ENCODE results near the gene PDZRN3.

PDZRN3 gene

DNA sequence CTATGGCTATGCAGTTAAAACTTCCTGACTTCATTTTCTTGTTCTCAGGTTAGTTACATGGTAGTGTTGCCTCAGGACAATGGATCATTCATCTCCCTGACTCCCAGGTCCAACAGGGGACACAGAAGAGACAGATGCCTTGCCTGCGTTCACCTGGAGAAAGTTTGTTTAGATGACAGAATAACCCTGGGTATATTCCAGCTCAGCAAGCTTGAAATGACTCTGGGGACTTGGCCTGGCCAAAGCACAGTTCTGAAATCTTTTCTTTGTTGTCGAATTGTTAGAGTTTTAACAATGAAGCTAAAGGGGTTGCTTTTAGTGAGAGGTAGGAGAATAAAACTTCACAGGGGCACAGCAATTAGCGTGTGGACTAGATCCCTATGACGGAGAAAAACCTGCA, 206.1 kb downstream of the PDZRN3 start:
- no peak for DNase-seq (ENCODE audit: low read depth)

DNA sequence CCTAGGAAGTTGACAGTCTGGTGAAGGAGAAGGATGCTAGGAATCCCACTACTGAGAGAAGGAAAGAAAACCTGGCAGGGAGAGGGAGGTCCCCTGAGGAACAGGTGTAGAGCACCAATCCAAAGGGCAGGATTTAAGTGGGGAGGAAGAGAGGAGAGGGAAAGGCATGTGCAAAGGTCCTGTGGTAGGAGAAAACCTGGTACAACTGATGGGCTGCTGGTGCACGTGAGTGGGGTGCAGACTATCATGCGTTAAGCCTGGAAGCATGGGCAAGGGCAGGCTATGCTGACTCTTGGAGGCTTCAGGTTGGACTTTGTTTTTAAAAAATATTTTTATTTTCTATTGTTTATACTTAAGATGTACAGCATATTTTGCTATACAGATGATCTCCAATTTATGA, 209.6 kb downstream of the PDZRN3 start:
- no peak for DNase-seq (ENCODE audit: low read depth)

DNA sequence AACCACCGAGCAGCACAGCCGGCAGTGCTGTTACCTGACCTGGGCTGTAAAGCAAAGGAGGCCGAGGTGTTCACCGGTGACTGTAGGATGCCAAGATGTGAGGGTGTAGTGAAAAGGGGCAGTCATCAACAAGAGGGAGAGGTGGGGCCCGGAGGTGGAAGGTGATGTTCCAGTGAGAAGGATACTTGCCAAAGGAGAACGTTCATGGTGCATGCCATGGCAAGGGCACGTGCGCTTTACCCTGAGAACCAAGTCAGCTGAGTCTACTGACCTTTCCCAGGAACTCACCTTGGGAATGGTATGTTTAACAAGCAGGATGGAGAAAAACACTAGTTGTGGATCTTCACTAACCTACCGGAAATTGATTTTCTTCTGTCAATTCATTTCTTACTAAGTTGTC, 211.1 kb downstream of the PDZRN3 start:
- no peak for DNase-seq (ENCODE audit: low read depth)

DNA sequence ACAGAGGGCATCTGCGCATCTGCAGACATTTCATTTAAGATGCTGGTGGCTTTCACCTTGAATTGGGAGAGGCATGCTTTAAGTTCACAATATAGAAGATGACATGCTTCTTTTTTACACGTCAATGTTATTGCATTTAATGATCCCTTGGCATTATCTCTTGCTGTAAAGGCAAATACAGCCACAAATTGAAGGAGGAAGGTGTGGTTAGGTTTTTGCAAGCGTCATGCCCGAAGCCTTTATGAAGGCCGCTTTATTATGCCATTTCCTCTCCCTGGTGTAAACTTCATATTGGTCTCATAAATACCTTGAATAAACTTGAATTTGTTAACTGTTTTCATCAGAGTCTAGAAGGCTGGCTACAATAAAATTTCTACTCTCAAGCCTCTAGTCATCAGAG, 212.7 kb downstream of the PDZRN3 start:
- DNase-seq (ENCODE audit: low read depth) = no peak

DNA sequence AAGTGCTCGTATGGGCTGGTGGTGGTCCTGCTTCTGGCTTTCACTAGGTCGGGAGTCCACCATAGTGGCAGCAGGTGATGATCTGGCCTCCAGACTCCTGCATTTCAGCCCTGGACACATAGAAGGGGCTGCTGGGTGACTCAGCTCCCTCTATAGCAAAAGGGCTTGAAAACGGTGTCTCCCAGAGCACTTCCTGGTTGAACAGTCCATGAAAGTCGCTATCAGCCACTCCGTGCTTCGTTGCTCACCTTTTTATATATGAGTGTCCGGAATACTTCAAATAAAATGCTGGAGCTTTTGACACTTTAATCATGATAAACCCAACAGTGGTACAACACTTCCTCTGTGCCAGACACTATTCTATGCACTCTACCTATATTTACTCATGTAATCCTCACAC, 213.2 kb downstream of the PDZRN3 start:
- DNase-seq (ENCODE audit: low read depth) = no peak

DNA sequence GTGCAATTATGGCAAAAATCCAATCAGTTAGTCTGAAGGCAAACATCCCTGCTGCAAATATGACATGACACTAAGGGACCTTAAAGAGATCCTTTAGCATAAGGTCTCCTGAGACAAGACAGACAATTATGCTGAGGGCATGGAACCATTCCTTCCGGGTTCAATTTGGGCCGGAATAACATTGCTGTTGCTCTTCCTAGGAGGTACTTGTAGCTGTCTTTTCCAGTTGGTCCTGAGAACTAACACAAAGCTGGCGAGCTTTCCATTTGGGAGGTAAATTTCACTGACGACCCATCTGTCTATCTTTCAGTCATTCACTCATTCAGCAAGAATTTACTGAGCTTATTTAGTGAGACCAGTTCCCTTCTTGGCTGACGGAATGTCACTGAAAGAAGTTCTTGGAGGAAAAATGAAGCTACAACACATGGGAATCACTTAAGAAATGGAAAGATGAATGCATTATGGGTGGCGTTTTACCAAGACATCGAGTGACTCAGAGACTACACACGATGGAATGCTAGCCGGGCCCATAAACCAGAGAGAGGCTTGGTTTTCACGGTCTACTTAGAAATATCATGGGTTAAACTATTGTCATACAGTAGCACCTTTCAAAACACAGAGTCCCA, 215.5 kb downstream of the PDZRN3 start:
- no peak for DNase-seq (ENCODE audit: low read depth)

DNA sequence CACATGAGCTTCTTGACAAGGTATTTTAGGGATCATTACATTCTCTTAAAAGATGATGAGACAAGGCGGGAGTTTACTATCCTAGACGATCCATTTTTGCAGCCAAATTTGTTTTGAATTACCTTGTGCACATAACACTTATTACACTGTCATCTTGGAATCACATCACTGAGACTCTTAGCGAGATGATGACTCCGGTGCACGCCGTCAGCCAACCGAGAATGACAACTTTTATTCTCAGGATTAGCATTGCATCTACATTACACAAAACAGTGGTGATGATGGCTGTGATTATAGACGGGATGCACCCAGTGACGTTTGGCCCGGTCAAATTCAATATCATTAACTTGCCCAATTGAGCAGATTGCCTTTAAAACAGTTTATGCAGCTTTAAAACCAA, 216.1 kb downstream of the PDZRN3 start:
- no peak for DNase-seq (ENCODE audit: low read depth)

DNA sequence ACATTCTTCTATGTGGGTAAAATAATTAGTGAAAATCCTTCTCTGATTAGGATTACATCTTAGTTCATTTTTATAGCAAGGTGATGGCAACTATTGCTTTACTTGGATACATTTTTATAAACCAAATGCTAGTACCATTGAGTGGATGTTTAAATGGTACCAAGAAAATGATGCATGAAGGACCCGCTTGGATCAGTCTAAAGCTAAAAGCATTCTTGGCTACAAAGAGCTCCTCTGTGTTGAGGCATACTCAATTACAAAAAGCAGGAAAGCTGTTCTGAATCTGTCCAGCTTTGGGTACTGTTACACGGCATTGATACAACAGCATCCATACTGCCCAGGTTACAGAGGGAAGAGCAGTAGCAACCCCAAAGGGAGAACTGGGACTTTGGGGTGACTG, 217.2 kb downstream of the PDZRN3 start:
- no peak for DNase-seq (ENCODE audit: low read depth)

DNA sequence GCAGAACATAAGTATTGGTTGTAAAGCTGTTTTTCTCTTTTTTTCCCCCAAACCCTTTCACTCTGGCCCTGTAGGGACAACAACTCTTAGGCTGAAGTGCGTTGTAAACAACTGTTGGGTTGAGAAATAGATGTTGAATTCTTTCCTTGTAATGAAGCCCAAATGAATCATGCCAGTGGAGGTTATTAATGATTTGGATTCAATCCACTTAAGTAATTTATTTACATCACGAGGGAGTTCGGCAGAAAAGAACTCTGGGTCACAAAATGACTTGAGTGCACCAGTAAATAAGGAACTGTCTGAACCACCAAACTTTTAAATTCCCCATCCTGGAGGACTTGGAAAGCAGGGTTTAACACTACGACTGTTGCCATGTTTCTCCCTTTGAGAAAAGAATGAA, 218.9 kb downstream of the PDZRN3 start:
- no peak for DNase-seq (ENCODE audit: low read depth)

DNA sequence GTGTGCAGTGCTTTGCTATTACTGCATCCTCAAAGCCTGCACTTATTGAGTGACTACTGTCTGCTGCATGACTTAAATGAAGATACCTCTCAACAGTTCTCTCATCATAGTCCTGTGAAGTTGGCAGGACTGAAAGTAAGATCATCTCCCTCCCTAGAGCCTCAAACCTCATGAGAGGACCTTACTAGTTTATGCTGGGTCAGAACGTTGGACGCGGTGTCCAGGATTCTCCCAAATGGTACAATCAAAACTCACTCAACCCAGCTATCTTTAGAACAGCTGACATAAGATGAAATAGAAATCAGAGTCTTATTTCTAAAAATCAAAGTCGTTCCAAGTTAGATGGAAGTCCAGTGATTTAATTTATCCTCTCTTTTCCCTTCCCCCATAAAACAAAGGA, 219.7 kb downstream of the PDZRN3 start:
- no peak for DNase-seq (ENCODE audit: low read depth)

DNA sequence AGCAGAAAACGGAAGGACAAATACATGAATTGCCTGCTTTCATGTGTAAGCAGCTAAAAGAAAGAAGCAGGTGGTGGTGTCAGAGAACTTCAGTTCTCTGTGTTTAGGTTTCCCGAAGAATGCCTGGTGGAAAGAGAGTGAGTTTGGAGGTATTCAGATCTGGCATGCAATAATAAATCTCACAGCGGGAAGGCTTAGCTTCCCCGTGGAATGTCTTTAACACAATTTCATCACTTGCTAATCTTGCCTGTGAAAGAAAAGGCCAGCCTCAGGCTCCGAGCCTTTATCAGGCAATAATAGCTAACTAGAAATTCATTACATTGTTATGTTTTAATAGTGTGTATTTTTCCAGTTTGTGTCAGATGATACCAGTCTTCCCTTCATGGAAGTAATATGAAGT, 220.3 kb downstream of the PDZRN3 start:
- DNase-seq (ENCODE audit: low read depth) = no peak

DNA sequence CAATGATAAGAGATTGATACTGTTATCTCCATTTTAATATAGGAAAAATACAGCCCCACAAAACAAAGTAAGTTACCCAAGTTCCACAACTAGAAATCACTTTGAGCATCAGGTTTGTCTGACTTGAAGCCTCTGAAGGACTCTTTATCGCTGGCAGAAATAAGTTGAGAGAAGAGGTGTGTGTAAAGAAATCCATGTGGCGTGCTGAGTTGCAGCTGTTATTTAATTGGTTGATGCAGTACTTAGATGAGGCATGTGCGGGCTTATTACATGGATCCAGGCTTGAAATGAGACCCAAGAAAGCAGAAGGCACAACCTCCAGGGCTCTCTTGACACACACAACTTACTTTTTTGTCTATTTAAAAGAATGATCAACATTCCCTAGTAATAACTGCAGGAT, 221.3 kb downstream of the PDZRN3 start:
- DNase-seq (ENCODE audit: low read depth) = no peak

DNA sequence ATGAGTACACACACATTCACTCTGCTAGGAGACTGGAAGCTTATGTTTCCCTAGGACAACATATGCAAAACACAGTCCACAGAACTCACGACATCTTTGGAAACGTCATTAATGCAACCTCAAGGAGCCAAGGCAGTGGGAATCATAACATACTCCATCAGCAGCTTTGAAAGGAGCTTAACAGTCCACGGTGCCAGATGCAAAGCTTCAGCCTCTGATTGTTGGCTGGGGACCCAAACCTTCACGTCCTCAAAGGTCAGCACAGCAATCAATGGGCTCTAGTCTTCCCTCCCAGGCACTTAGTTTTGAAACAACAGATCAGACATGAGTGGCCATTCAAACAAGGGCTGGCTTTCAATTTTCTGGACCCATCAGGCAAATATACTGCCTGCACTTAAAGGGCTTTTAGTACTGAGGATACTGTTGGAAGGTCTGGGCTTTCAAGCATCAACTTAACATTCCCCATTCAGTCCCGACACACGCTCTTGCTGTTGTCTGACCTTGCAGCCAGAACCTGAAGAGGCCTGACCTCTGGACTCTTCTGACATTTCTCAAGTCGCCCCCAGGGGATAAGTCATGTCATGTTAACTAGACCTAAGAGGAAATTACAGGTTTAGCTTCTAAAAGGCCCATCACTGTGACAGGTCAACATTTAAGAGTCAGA, 223.0 kb downstream of the PDZRN3 start:
- no peak for DNase-seq (ENCODE audit: low read depth)

DNA sequence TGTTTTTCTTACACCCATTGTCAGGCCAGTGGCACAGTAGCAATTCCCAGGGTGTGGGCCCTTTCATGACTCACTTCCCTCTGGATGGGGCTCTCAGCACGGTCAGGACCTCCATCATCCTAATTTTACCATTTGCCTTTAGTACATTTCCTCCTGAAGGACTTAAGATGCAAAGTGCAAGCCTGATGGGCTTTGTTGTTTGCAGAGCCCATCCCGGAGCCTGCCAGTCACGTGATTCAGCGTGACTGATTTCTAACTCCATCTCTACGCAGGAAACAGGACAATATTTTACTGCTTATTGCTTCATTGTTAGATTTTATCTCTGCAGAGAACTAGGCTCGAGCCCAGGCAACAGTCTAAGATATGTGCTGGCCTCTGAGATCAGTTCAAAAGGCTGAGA, 223.7 kb downstream of the PDZRN3 start:
- no peak for DNase-seq (ENCODE audit: low read depth)

DNA sequence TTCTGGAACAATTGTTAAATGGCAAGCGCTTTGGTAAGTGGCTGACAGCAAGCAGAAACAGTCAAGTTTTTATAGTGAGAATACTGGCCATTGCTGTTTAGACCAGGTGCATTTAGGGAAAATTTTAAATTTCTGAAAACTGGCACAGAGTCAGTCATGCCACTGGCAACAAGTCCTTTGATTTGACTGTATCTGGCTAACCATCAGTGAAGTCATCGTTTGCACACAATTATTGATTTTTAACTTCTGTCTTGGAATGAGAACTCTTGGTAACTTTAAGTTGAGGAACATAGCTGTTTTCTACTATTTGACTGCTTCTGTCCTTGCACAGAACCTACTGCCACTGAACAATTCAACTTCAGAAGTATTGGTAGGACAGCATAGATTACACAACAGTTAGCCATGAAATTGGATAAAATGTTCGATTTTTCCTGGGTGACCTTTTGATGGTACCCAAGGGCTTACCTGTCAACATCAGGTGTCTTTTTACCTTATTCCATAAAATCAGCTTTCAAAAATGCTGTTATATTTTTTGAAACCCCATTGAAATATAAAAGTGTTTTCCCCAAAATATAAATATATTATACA, 225.0 kb downstream of the PDZRN3 start:
- DNase-seq (ENCODE audit: low read depth) = no peak

DNA sequence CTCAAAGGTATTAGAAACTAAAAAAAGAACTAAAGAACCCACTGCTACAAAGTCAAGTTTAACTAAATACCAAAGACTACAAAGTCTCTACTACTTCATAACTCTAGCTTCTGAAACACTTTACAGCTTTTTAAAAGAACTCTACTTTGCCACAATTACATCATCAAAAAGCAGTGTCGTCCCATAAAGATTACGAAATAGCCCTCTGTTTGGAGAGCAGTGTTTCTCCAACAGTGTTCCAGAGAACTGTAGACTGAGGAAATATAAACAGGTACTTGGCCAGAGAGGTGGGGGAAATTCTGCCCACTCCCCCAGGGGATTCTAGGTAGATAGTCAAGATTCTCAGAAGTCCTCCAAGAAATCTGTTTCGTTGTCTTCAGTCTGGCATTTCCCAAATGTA, 225.6 kb downstream of the PDZRN3 start:
- DNase-seq (ENCODE audit: low read depth) = no peak

DNA sequence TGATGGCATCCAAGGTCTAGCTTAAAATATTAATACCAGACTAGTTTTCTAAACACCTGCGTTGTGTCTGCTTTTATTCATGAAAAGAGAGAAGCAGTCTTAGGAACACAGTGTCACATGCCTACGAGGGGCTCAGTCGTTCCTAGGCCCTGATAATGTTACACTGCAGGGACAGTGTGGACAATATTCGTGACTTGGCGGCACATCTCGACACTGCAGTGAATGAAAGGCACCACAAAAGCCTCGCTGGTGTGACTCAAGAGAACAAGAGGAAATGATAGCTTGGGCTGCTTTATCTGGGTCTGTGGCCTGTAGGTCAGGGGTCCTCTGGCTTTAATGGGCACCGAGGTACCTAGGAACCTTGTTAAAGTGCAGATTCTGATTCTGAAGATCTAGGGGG, 226.7 kb downstream of the PDZRN3 start:
- DNase-seq (ENCODE audit: low read depth) = no peak

DNA sequence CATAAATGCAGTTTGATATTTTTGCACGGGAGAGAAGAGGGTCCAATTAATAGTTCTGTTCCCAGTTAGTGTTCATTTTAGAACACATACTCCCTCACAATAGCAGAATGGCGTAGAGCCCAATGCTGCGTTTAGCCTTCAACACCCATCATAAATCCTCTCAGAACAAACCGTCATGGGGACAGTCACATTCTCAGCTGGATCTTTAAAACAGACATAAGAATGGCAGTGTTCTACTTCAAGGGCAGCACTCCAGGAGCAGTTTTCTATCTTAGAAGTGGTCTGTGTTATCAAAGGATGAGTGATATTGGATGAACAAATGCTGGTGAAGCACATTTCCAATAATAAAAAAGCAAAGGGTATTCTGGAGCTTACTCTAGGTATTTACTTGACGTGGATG, 230.5 kb downstream of the PDZRN3 start:
- DNase-seq (ENCODE audit: low read depth) = no peak

DNA sequence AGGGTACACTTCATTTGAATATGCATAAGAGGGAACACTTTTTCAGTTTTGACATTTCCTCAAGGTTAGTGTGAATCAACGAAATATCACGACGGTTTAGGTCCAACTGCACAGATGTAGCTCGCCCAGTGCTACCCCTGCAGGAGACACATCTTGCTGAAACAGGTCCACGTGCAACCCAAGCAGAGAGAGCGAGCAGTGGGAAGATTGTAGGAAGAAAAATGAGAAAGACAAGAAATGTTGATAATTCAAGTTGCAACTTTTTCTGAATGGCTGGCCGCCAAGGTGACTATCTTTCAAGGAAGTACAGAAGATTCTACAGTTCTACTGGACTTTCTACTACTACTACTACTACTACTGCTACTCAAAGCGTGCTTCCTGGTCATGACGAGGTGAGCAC, 231.7 kb downstream of the PDZRN3 start:
- DNase-seq (ENCODE audit: low read depth) = no peak

DNA sequence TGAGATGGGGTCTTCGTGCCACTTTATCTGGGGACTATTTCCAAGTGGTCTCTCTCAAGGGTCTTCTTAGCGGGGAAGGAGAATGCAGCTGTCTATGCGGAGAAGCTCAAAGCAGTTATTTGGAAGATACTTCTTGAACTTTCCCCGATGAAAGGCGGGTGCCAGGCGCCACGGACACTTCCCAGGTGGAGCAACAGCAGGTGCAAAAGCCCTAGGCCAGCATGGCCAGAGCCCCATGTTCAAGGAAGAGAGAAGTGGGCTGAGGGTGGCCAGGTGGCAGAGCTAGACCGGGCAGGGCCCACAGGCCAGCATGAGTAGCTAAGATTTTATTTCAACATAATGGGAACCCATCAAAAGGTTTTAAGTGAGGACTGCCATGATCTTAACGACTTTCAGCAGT, 232.8 kb downstream of the PDZRN3 start:
- DNase-seq (ENCODE audit: low read depth) = no peak

DNA sequence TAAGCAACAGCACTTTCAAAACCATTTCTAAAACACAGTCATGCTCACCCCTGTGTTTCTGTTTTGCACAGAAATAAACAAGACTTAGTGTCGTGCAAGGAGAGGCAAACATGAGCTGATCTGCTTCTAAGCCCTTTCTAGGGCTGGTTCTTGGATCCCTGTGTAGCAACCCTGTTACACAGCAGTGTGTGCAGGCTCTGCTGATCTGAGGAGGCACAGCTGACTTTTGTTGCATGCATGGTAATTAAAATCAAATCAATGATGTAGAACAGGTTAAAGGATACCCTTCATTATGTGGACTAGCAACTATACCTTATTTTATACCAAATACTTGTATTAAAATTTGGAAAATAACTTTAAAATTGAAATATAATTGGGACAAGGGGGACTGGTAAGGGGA, 234.8 kb downstream of the PDZRN3 start:
- no peak for DNase-seq (ENCODE audit: low read depth)

DNA sequence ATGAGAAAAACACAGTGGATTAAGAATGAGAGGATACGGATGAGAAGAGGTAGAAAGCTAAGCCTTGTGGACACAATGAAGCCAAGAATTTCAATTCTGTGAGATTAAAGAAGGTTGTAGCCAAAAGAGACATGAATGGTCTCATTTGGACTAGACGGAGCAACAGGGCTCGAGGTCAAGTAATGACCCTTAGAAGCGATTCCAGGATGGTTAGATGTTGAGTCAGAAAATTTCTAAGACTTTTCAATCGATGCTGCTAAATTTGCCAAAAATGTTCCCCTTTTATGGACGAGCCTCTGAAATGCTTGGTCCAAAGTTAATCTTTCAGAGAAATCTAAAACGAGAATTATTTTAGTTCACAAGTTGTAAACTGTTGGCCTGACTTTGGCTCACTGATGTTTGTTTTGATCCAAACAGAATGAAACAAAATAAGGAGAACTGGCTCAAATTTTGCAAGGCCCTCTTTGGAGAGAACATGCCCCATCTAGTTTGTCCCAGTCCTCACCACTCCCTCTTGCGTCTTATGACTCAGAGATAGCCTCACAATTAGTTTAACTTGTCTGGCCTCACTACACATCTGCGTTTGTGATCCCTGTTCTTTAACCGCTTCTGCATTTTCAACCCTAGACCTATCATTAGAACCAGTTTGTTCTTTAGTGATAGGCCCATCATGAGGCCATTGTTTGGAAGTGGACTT, 235.5 kb downstream of the PDZRN3 start:
- no peak for DNase-seq (ENCODE audit: low read depth)

DNA sequence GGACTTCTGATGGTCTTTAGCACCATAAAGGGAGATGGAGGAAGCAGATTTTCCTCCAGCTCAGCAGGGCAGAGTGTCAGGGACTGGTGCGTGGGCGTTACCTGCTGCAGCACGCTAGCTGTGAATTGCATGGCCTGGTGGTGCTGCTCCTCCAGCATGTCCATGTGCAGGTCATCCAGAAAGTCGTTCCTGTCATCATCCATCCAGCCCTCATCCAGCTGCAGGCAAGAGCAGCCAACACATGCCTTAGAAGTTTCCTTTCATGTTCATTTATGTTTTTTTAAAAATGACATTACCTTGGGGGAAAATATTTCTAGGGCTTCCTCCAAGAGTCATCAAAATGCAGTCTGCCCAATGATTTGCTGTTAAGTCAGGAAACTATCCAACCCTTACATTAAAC, 239.2 kb downstream of the PDZRN3 start:
- DNase-seq (ENCODE audit: low read depth) = no peak
